Brain microvascular endothelial cell (primary cell): ENCODE results near the gene CCL21.

ENCODE experiments used
- DNase-seq: peaks from one replicate; pipeline ENCODE4 v3.0.0-alpha.2; 2020
- H3K27ac ChIP-seq: fragments of 250-450 bp; sonication (Bioruptor Pico); 2 replicates; pipeline ENCODE4 v1.5.1; 2020; ENCODE audit warnings: mild to moderate bottlenecking, moderate library complexity
- H3K27me3 ChIP-seq: fragments of 250-450 bp; sonication (Bioruptor Pico); replicated peaks from 2 replicates; pipeline ENCODE4 v1.5.1; 2020; ENCODE audit warnings: mild to moderate bottlenecking
- H3K36me3 ChIP-seq: fragments of 250-450 bp; sonication (Bioruptor Pico); replicated peaks from 2 replicates; pipeline ENCODE4 v1.5.1; 2020; ENCODE audit warnings: mild to moderate bottlenecking
- H3K4me3 ChIP-seq: 2 replicates; pipeline ENCODE4 v1.5.1; 2011; ENCODE audit warnings: low read depth, mild to moderate bottlenecking, control low read depth, low read length, moderate library complexity
- in situ Hi-C: cut with HindIII; loops from 2 replicates; pipeline ENCODE4 v1.10.0; 2017; ENCODE audit warnings: low sequenced_read_pairs, low pct_ligation_motif_present
- TF ChIP-seq, protein P1 (sequence below): IDR thresholded peaks from 2 replicates; pipeline ENCODE4 v1.5.1; 2011; ENCODE audit warnings: low read depth, mild to moderate bottlenecking, moderate library complexity, low read length, control low read depth, inconsistent platforms; ENCODE audit errors: missing control alignments

CCL21 gene

DNA sequence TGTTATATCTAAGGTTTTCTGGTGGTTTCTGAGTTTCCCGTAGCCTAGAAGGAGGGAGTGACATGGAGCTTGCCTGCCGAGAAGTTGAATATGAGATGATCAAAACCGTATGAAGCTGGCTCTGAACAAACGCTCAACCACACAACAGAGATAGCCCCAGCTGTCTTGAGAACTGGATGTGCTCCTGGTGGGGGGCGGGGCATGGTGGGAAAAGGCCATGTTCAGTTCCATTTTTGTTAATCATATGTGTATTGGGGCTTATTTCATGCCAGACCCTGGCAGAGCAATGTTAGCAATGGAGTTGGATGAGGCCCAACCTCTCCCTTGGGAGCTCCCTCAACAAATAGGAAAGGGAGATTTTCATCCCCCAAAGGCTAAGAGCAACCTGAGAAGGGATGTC, 23.7 kb downstream of the CCL21 start:
- no peaks in the 10 kb centered on the region for H3K27me3 ChIP-seq
- H3K4me3 ChIP-seq, result no peak overlapping the region
- in situ Hi-C loops, result no loop called here
- H3K27ac ChIP-seq, result no peak overlapping the region
- no peaks in the 10 kb centered on the region for H3K36me3 ChIP-seq
- TF ChIP-seq, protein P1, sequence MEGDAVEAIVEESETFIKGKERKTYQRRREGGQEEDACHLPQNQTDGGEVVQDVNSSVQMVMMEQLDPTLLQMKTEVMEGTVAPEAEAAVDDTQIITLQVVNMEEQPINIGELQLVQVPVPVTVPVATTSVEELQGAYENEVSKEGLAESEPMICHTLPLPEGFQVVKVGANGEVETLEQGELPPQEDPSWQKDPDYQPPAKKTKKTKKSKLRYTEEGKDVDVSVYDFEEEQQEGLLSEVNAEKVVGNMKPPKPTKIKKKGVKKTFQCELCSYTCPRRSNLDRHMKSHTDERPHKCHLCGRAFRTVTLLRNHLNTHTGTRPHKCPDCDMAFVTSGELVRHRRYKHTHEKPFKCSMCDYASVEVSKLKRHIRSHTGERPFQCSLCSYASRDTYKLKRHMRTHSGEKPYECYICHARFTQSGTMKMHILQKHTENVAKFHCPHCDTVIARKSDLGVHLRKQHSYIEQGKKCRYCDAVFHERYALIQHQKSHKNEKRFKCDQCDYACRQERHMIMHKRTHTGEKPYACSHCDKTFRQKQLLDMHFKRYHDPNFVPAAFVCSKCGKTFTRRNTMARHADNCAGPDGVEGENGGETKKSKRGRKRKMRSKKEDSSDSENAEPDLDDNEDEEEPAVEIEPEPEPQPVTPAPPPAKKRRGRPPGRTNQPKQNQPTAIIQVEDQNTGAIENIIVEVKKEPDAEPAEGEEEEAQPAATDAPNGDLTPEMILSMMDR, result no peak
- DNase-seq, result no peak

DNA sequence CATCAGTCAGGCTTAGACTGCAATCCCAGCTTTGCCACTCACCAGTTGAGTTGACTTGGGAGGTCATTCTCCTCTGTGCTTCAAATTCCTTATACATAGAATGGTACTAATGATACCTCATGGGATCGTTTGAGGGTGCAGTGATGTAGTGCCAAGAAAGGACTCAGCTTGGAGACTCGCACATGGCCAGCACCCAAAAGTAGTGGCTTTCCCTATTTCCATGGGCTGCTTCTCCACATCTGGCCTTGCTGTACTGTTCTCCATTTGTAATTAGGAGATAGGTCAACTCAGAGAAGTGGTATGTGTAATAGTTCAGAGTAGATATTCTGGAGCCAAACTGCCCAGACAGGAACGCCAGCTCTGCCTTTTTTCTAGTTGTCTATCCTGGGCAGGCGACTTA, 24.3 kb downstream of the CCL21 start:
- in situ Hi-C loops, result no loop called here
- Histone ChIP-seq H3K27me3 (no peaks in the 10 kb centered on the region), H3K27ac (no peak overlapping the region), H3K4me3 (no peak overlapping the region), H3K36me3 (no peaks in the 10 kb centered on the region)
- TF ChIP-seq, protein P1, result no peak
- DNase-seq, result no peak

DNA sequence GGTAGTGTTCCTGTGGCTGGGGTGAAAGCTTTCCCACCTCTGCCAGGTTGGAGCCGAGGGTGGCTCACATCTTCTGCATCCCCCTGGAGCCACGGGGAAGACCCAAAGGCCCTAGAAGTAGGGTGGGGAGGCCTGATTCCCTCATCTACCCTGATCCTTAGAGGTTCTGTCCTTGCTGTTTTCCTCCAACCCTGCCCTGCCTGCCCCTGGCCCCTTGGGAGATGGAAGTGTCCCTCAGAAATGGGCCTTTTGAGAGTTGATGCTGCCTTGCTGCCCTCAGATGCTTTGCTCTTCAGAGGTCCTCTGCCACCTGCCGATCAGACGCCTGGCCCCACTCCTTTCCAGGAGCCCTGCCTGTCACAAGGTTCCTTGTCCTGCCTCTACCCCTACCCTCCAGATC, 25.1 kb downstream of the CCL21 start:
- H3K4me3 ChIP-seq, result no peak overlapping the region
- TF ChIP-seq, protein P1, result no peak
- in situ Hi-C loops, result no loop called here
- H3K27ac ChIP-seq, result no peak overlapping the region
- no peak for DNase-seq
- no peaks in the 10 kb centered on the region for H3K27me3 ChIP-seq
- no peaks in the 10 kb centered on the region for H3K36me3 ChIP-seq

DNA sequence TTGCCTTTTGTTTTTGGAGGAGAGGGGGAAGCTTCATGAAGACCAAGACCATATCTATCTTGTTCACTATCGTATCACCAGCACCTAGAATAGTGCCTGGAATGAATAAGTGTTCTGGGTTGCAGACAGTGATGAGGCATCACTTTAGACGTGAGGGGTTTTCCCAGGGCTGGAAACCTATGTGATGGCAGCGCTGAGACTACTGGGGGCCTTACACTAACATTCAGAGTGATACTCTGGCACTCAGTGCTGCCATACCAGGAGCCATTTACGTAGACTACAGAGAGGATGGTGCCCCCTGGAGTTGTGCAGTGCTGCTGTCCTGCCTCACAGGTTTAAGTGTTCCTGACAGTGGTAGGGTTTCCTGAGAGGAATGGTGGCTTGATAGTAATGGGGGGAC, 25.8 kb downstream of the CCL21 start:
- Histone ChIP-seq H3K4me3 (no peak overlapping the region), H3K27ac (no peak overlapping the region), H3K27me3 (no peaks in the 10 kb centered on the region), H3K36me3 (no peaks in the 10 kb centered on the region)
- TF ChIP-seq, protein P1, result no peak
- no peak for DNase-seq
- in situ Hi-C loops, result no loop called here

DNA sequence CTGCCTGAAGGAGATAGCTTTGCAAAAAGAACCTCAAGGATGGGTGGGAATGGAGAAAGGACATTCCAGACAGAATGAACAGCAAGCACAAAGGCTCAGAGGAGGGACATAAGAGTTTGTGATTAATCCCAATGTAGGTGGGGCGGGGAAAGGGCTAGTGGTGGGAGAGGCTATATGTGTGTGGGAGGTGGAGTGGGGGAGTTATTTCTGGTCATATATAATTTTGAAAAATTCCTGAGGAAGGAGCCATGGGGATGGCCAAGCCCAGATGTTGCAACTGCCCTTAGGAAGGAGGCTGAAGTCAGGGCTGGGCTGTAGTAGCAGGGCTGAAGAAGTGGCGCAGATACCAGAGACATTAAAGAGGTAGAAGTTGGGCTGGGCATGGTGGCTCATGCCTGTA, 34.1 kb downstream of the CCL21 start:
- no peak for DNase-seq
- in situ Hi-C loops, result no loop called here
- no peaks in the 10 kb centered on the region for H3K27me3 ChIP-seq
- H3K27ac ChIP-seq, result no peak overlapping the region
- TF ChIP-seq, protein P1, result no peak
- no peaks in the 10 kb centered on the region for H3K36me3 ChIP-seq
- no peak overlapping the region for H3K4me3 ChIP-seq

DNA sequence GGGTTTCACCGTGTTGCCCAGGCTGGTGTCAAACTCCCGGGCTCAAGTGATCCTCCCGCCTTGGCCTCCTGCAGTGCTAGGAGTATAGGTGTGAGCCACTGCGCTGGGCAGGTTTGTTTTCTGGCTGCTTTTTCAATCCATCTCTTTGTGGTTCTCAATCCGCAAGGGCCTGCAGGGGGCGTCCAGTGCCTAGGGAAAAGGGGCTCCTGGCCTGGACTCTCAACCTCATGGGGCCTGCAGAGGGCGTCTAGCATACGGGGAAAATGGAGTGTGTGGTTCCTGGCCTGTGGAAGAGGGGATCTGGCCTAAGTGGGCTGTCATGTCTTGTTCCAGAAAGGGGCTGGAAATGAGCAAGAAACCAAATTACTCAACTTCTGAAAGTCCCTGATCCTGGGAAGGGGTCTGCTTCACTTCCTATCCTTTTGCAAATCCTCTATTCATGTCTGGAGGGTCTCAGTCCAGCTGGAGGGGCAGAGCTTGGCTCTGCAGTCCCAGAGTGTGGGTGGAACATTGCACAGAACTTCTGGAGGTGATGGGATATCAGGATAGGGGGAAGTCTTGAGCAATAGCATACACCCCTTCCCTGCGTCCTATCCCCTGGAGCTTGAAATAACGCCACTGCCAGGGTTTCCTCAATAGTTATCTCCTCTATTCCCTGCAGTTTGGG, 34.8 kb downstream of the CCL21 start:
- Histone ChIP-seq H3K36me3 (no peaks in the 10 kb centered on the region), H3K27ac (no peak overlapping the region), H3K27me3 (no peaks in the 10 kb centered on the region), H3K4me3 (no peak overlapping the region)
- in situ Hi-C loops, result no loop called here
- peak; percentile 72 for DNase-seq
- TF ChIP-seq, protein P1, result peak; percentile 98
